GM10266 (cell line): ENCODE data around the gene TTC33.

ENCODE experiments used
- DNase-seq: peaks from one replicate; pipeline ENCODE4 v3.0.0; 2012; ENCODE audit errors: extremely low spot score
- TF ChIP-seq, protein P1 (sequence below): IDR thresholded peaks from 2 replicates; pipeline ENCODE4 v1.5.1; 2012; ENCODE audit warnings: mild to moderate bottlenecking, low read depth; ENCODE audit not compliant: control insufficient read depth, insufficient read depth; ENCODE audit errors: missing control alignments

The TTC33 gene, protein sequence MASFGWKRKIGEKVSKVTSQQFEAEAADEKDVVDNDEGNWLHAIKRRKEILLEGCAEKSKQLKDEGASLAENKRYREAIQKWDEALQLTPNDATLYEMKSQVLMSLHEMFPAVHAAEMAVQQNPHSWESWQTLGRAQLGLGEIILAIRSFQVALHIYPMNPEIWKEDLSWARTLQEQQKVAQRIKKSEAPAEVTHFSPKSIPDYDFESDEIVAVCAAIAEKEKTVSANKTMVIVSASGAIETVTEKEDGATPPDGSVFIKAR

DNA sequence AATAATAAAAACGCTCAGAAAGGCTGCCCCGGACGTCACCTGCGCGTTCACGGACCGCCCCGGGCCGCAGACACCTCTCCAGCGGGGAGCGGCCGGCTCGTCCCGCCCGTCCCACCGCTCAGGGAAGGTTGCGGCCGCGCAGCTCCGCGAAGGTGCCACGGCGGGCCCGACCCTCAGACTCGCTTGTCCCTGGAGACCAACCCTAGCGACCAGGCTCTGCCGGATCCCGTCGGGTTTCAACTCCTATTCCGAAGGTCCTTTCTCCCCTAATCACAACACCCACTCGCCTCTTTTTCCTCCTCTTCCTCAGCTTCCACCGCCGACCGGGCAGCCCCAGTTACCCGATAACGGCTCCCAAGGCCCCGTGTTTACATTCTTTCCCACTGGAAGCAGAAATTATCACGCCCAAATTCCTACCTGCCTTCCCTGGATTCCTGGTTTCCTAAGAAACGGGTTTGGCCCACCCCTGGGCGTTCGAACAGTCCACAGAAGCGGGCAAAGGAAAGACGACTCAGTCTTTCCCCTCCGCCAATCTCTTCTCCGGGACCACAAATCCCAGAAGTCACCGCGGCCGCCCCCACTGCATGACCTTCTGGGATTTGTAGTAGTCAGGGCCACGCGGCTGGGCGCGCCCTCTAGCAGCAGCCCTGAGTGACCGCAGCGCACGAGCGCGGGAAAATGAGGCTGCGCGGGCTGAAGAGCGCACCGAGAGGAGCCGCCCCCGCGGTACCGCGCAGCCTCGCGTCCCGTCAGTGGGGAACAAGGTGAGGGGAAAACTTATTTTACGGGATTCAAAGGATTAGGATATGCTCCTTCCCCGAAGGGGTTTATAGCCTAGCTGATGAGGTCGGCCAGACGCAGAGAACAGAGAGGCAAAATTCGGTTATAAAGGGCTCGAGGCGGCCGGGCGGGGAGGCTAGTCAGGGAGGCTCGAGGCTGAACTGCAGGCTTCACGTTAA lies at the start of gene TTC33:
Gene TTC33 (minus strand): TSS at position 555 of the 959 bp plus-strand sequence. CDS start 8,943 bp downstream, outside the sequence.
- peak; percentile 90 for DNase-seq
- TF ChIP-seq, protein P1, sequence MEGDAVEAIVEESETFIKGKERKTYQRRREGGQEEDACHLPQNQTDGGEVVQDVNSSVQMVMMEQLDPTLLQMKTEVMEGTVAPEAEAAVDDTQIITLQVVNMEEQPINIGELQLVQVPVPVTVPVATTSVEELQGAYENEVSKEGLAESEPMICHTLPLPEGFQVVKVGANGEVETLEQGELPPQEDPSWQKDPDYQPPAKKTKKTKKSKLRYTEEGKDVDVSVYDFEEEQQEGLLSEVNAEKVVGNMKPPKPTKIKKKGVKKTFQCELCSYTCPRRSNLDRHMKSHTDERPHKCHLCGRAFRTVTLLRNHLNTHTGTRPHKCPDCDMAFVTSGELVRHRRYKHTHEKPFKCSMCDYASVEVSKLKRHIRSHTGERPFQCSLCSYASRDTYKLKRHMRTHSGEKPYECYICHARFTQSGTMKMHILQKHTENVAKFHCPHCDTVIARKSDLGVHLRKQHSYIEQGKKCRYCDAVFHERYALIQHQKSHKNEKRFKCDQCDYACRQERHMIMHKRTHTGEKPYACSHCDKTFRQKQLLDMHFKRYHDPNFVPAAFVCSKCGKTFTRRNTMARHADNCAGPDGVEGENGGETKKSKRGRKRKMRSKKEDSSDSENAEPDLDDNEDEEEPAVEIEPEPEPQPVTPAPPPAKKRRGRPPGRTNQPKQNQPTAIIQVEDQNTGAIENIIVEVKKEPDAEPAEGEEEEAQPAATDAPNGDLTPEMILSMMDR: peak; percentile 90

DNA sequence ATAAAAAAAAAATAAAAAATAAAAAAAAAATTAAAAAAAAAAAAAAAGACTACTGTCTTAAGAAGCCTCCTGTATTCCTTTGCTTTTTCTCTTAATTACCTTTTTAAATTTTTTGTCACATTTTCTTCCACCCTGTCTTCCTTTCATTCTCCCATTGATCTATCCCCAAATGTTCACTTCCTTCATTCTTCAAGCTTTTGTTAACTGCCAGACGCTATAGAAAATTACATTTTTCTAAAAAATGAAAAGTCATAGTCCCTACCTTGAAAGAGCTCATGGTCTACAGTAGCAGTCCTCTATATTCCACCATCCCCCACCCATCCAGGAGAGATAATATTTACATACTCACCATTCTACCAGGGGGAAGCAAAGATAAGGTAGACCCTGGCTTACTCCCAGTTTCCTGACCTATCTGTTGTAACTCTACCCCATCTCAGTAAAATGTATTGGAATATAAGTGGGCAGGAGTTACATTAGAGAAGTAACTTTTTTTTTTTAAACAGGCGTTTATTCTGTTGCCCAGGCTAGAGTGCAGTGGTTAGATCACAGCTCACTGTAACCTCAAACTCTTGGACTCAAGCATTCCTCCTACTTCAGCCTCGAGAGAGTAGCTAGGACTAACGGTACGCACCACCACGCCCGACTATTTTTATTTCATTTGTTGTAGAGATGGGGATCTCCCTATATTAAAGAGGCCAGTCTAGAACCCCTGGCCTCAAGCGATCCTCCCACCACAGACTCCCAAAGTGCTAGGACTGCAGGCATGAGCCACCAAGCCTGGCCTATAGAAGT lies 46.2 kb upstream of the TTC33 start:
- TF ChIP-seq, protein P1: no peak
- DNase-seq: no peak

DNA sequence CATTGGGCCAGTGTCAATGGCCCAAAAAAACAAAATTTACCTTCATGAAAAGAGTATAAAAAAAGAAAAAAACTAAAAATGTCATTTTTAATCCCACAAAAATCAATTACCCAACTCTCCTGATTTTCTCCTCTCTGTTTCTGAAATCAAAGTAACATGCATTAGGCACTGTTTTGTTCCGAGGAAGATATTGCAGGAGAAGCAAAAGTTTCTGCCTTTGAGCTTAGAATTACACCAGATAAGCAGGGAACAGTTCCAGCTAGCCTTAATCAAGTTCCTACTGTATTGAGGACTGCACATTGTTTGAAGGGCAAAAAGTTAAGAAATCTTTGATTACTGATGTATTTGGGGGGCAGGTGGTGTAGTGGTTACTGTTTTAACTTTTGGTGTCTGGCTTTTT lies 43.5 kb upstream of the TTC33 start:
- TF ChIP-seq, protein P1: no peak
- no peak for DNase-seq

DNA sequence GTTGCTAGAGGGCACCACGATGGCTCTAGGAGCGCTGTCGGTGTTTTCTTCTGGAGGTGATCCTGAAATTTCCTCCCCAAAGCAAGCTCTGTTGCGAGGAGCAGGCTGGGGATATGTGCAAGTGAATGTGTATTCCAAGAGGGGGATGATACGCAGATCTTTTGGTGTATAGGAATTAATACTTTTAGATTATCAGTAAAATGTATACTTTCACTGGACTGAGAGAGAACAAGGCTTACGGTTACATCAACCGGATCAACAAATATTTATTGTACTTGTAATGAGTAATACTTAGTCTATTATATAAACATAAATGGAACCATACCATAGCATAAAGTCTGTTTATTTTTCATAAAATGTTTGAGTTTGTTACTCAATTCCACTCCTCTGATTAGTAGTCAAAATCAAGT lies 43.0 kb upstream of the TTC33 start:
- TF ChIP-seq, protein P1: no peak
- no peak for DNase-seq

DNA sequence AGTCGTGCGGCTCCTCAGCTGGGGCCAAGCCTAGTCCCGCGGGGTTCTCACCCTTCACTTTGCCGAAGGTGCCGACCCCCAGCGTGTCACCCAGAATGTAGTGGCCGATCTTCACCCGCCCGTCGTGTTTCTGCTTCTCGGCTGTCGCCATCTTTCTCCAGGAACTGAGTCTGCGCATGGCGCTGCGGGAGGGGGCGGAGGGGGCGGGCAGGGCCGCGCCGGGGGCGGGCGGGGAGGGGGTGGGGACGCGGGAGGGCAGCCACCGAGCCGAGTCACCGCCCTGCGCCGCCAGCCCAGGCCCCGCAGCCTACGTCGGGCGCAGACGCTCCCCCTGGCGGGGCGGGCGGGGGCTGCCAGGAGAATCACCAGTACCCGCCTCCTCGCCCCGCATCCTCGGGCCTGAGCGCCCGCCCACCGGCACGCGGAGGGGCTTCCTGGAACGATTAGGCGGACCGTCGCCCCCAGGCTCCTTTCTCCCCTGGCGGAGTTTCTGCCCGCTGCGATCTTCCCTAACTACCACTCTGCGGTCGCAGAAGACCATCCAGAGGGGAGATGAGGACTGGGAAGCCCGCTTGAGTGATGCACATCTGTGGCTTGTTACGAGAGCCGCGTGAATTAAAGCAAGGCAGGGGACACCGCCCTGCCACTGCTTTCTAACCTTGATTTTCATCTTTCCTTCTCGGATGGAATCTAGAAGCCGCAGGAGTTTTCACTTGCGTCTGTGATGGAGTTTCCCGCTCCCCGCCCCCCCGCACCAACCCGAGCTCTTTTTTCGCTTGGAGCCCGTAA lies 42.4 kb upstream of the TTC33 start, which contains the start of gene PRKAA1:
Gene PRKAA1 (minus strand): TSS at position 363 of the 789 bp plus-strand sequence. CDS start 185 bp downstream, at position 178.
- DNase-seq: peak; percentile 95
- TF ChIP-seq, protein P1: peak; percentile 79

DNA sequence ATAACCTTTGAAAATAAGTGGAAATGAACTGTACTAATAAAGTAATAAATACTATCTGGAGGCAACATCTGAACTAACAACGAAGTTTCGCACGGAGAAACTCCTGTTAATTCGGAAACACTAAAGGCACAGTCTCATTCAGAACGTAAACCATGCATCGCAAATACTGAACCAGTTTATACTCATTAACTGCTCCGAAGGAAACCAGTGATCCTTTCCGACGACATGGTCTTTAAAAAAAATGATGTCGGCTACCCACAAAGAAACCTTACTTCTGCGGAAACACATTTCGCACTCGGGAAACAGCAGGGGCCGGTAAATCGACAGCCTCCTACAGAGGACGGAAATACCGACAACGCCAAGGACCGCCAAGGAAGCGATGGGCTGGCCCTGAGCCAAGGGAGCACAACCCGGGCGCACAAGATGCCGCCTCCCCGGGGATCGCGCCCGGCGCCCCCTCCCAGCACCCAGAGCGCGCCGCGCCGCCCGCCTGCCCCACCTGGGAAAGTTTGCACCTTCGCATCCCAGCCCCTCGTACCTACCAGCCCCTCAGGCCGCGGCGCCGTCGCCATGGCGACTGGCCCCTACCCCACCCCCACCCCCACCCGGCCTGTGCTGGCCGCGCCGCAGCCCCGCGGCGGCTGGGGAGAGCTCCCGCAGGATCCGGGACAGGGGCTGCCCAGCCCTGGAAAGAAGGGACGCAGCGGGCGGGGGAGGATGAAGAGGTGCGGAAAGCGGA lies 41.7 kb upstream of the TTC33 start:
- peak; percentile 50 for DNase-seq
- TF ChIP-seq, protein P1: no peak
